K562 (cell line): ENCODE results near the gene BEST4. TPM values are rescaled to one million over a fixed set of nuclear protein-coding genes. Genes with fewer than 3 reads are reported as not detected.

Experiments
- CGGBP1 ChIP-seq: fragments of 250-450 bp; sonication (Bioruptor Pico); IDR thresholded peaks from 2 replicates; pipeline ENCODE4 v1.9.0; 2021; ENCODE audit warnings: mild to moderate bottlenecking
- DNMT1 ChIP-seq: fragments of 450-650 bp; IDR thresholded peaks from 2 replicates; pipeline ENCODE4 v1.6.1; 2016; ENCODE audit warnings: antibody characterized with exemption, mild to moderate bottlenecking
- EP300 ChIP-seq: IDR thresholded peaks from 2 replicates; pipeline ENCODE4 v1.6.1; 2012; ENCODE audit warnings: low read length, improper control_type of control experiment
- ETS2 ChIP-seq: IDR thresholded peaks from 2 replicates; pipeline ENCODE4 v1.6.1; 2016; ENCODE audit warnings: borderline replicate concordance, missing genetic modification characterization, mild to moderate bottlenecking, moderate library complexity, missing compliant biosample characterization; ENCODE audit not compliant: poor library complexity, severe bottlenecking
- HNRNPL ChIP-seq: fragments of 200-400 bp; formaldehyde crosslinking; IDR thresholded peaks from 2 replicates; pipeline ENCODE4 v1.6.1; 2017; ENCODE audit warnings: low read depth, mild to moderate bottlenecking, low read length
- NFIX ChIP-seq: fragments of 250-450 bp; sonication (Bioruptor Pico); IDR thresholded peaks from 2 replicates; pipeline ENCODE4 v1.4.0; 2020; ENCODE audit warnings: low read depth, mild to moderate bottlenecking, moderate library complexity
- PHF21A ChIP-seq: fragments of 450-650 bp; IDR thresholded peaks from 2 replicates; pipeline ENCODE4 v1.6.1; 2017; ENCODE audit warnings: low read depth, borderline replicate concordance
- RHOXF2B ChIP-seq: fragments of 250-450 bp; sonication (Bioruptor Pico); conservative IDR thresholded peaks from 2 replicates; pipeline ENCODE4 v1.5.1; 2021
- SOX6 ChIP-seq: fragments of 450-650 bp; IDR thresholded peaks from 2 replicates; pipeline ENCODE4 v1.6.1; 2014; ENCODE audit warnings: mild to moderate bottlenecking
- THRA ChIP-seq: fragments of 450-650 bp; IDR thresholded peaks from 2 replicates; pipeline ENCODE4 v1.6.1; 2017; ENCODE audit warnings: mild to moderate bottlenecking, moderate library complexity
- ZNF561 ChIP-seq: fragments of 450-650 bp; formaldehyde crosslinking; conservative IDR thresholded peaks from 2 replicates; pipeline ENCODE4 v1.4.0; 2020; ENCODE audit warnings: mild to moderate bottlenecking, moderate library complexity
- ZNF695 ChIP-seq: fragments of 450-650 bp; formaldehyde crosslinking; IDR thresholded peaks from 2 replicates; pipeline ENCODE4 v1.4.0; 2020; ENCODE audit warnings: mild to moderate bottlenecking, moderate library complexity
- polyA plus RNA-seq, 8 experiments: library from polyadenylated mRNA; depleted of rRNA in 4 of 8; stranded (reverse) in 5 of 8; unstranded in 3 of 8; fragments of >200 nt; fragmentation: Nextera tagmentation in 2 of 8; fragmentation: Illumina TruSeq in 1 of 8; extraction: Ambion mirVana in 2 of 8; extraction: Trizol in 1 of 8; gene quantifications; 2 replicates each; pipeline versions ENCODE4 v1.2.1 to v1.2.3, GENCODE V29; 2011 to 2014; ENCODE audit warnings: inconsistent platforms in 1 of 8, missing spikeins in 1 of 8
- total RNA-seq, 7 experiments: library from RNA; depleted of rRNA in 6 of 7; stranded (reverse); fragments of >200 nt in 6 of 7; fragmentation: Illumina TruSeq in 2 of 7; extraction: Trizol in 2 of 7; gene quantifications; 2 replicates each; pipeline versions ENCODE4 v1.2.1 to v1.2.3, GENCODE V29; 2011 to 2021; ENCODE audit warnings: low replicate concordance in 1 of 7
- TF ChIP-seq, protein P1 (sequence below): IDR thresholded peaks from 2 replicates; pipeline ENCODE4 v1.6.1; 2014; ENCODE audit warnings: antibody characterized with exemption
- TF ChIP-seq, protein P2 (sequence below), 2 experiments: fragments of 450-650 bp; conservative IDR thresholded peaks; 2 replicates each; pipeline ENCODE4 v1.6.1; 2017; ENCODE audit warnings: mild to moderate bottlenecking in 2 of 2, moderate library complexity in 2 of 2
- TF ChIP-seq, protein P3 (sequence below): fragments of 250-450 bp; sonication (Bioruptor Pico); IDR thresholded peaks from 2 replicates; pipeline ENCODE4 v1.4.0; 2020
- TF ChIP-seq, protein P4 (sequence below): fragments of 250-450 bp; sonication (Bioruptor Pico); IDR thresholded peaks from 2 replicates; pipeline ENCODE4 v1.6.1; 2021; ENCODE audit warnings: mild to moderate bottlenecking

BEST4 gene
- total and polyA plus RNA-seq, 9 of the 15 experiments (the other 6 are each of a cell fraction or from before 2014, with no cell fraction given): 0.07 to 0.11 TPM; not detected in 7

DNA sequence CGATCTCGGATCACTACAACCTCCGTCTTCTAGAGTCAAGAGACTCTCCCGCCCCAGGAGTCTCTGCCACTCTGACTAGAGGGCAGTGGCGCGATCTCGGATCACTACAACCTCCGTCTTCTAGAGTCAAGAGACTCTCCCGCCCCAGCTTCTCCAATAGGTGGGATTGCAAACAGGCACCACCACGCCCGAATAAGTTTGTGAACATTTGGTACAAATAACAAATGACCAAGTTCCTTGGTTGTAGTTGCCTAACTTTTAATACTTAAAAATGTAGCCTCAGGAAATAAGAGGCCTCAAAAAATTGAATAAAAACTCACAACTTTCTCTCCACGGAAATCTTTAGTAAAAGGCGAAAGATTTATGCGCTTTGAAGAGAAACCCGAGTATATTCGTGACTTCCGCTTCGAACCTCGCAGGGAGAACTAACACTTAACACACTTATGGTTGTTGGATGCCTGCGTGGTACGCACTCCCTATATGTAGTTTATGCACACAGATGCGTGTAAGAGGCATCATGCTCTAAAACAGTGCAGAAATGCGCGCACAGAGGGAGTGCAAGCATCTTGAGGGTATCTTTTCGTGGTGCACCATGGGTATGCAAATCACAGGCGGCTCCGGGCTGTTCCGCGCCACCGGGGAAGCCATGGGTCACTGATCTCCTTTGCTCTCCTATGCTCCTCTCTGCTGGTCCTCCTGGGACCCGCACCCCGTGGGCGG lies 31.8 kb upstream of the BEST4 start (continued):
- TF ChIP-seq ETS2: no peak
- no peak for TF ChIP-seq THRA
- TF ChIP-seq PHF21A: peak; percentile 66
- peak; percentile 82; the same call in 1 of the 2 replicates for TF ChIP-seq DNMT1
- TF ChIP-seq NFIX (CRISPR knock-in tag): no peak; the same call in 1 of the 2 replicates
- TF ChIP-seq ZNF695: peak; percentile 90; the same call in 1 of the 2 replicates
- TF ChIP-seq HNRNPL: peak; percentile 89
- TF ChIP-seq, protein P1, sequence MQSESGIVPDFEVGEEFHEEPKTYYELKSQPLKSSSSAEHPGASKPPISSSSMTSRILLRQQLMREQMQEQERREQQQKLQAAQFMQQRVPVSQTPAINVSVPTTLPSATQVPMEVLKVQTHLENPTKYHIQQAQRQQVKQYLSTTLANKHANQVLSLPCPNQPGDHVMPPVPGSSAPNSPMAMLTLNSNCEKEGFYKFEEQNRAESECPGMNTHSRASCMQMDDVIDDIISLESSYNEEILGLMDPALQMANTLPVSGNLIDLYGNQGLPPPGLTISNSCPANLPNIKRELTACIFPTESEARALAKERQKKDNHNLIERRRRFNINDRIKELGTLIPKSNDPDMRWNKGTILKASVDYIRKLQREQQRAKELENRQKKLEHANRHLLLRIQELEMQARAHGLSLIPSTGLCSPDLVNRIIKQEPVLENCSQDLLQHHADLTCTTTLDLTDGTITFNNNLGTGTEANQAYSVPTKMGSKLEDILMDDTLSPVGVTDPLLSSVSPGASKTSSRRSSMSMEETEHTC: peak; percentile 60; the same call in 1 of the 2 replicates
- peak; percentile 96 for TF ChIP-seq SOX6
- TF ChIP-seq, protein P2, sequence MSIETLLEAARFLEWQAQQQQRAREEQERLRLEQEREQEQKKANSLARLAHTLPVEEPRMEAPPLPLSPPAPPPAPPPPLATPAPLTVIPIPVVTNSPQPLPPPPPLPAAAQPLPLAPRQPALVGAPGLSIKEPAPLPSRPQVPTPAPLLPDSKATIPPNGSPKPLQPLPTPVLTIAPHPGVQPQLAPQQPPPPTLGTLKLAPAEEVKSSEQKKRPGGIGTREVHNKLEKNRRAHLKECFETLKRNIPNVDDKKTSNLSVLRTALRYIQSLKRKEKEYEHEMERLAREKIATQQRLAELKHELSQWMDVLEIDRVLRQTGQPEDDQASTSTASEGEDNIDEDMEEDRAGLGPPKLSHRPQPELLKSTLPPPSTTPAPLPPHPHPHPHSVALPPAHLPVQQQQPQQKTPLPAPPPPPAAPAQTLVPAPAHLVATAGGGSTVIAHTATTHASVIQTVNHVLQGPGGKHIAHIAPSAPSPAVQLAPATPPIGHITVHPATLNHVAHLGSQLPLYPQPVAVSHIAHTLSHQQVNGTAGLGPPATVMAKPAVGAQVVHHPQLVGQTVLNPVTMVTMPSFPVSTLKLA (conservative IDR thresholded peaks at IDR 0.05): peak; percentile 79
- peak; percentile 99 for TF ChIP-seq CGGBP1
- TF ChIP-seq EP300: peak; percentile 73
- TF ChIP-seq, protein P3, sequence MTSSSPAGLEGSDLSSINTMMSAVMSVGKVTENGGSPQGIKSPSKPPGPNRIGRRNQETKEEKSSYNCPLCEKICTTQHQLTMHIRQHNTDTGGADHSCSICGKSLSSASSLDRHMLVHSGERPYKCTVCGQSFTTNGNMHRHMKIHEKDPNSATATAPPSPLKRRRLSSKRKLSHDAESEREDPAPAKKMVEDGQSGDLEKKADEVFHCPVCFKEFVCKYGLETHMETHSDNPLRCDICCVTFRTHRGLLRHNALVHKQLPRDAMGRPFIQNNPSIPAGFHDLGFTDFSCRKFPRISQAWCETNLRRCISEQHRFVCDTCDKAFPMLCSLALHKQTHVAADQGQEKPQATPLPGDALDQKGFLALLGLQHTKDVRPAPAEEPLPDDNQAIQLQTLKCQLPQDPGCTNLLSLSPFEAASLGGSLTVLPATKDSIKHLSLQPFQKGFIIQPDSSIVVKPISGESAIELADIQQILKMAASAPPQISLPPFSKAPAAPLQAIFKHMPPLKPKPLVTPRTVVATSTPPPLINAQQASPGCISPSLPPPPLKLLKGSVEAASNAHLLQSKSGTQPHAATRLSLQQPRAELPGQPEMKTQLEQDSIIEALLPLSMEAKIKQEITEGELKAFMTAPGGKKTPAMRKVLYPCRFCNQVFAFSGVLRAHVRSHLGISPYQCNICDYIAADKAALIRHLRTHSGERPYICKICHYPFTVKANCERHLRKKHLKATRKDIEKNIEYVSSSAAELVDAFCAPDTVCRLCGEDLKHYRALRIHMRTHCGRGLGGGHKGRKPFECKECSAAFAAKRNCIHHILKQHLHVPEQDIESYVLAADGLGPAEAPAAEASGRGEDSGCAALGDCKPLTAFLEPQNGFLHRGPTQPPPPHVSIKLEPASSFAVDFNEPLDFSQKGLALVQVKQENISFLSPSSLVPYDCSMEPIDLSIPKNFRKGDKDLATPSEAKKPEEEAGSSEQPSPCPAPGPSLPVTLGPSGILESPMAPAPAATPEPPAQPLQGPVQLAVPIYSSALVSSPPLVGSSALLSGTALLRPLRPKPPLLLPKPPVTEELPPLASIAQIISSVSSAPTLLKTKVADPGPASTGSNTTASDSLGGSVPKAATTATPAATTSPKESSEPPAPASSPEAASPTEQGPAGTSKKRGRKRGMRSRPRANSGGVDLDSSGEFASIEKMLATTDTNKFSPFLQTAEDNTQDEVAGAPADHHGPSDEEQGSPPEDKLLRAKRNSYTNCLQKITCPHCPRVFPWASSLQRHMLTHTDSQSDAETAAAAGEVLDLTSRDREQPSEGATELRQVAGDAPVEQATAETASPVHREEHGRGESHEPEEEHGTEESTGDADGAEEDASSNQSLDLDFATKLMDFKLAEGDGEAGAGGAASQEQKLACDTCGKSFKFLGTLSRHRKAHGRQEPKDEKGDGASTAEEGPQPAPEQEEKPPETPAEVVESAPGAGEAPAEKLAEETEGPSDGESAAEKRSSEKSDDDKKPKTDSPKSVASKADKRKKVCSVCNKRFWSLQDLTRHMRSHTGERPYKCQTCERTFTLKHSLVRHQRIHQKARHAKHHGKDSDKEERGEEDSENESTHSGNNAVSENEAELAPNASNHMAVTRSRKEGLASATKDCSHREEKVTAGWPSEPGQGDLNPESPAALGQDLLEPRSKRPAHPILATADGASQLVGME (CRISPR knock-in tag): peak; percentile 66; the same call in 1 of the 2 replicates
- peak; percentile 55; the same call in 1 of the 2 replicates for TF ChIP-seq ZNF561 (CRISPR knock-in tag)
- 0 out of 2 replicates have a peak, but pooled peaks have one; percentile 85 for TF ChIP-seq RHOXF2B
- TF ChIP-seq, protein P4, sequence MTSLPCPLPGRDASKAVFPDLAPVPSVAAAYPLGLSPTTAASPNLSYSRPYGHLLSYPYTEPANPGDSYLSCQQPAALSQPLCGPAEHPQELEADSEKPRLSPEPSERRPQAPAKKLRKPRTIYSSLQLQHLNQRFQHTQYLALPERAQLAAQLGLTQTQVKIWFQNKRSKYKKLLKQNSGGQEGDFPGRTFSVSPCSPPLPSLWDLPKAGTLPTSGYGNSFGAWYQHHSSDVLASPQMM (CRISPR knock-in tag): peak; percentile 85
